ENCODE measurements around the gene PPP1R14D.

GRCh38 chr15:40855706-40856234 is 27.3 kb upstream of the PPP1R14D start:
- TF ChIP-seq CTCF (IDR thresholded peaks at IDR 0.05) (no peak), POLR2A (IDR thresholded peaks at IDR 0.05) (no peak)
